Mammary epithelial cell (primary cell): Measurements from ENCODE around the gene LRRC3C.

Source experiments
- CTCF ChIP-seq, 2 donors: IDR thresholded peaks in 1 of 2; conservative IDR thresholded peaks in 1 of 2; 2 replicates each; pipeline ENCODE4 v1.5.1; 2011 to 2012; ENCODE audit warnings: inconsistent platforms in 2 of 2, low read length in 2 of 2, mild to moderate bottlenecking in 2 of 2, control low read depth in 1 of 2, low read depth in 1 of 2; ENCODE audit not compliant: insufficient read depth in 1 of 2; ENCODE audit errors: extremely low read depth in 1 of 2
- EZH2 ChIP-seq: IDR thresholded peaks from 2 replicates; pipeline ENCODE4 v1.6.1; 2012; ENCODE audit warnings: low read length, inconsistent platforms, borderline replicate concordance

GRCh38 chr17:39981766-39982375, 54.3 kb downstream of the LRRC3C start:
- TF ChIP-seq CTCF (conservative IDR thresholded peaks at IDR 0.05 in 1 of 2, IDR thresholded peaks at IDR 0.05 in 1 of 2; ENCODE audit: extremely low read depth in 1 of 2, insufficient read depth in 1 of 2, low read depth in 1 of 2, low read length in 2 of 2) = no peak
- no peak for TF ChIP-seq EZH2
